Stimulated activated CD8-positive, alpha-beta memory T cell treated with anti-CD3 and anti-CD28 coated beads, Interleukin-15, amount 100 ng/mL, for 4 hours (primary cell): Measurements from ENCODE around the gene F12.

Experiments used
- DNase-seq, 2 donors: peaks; one replicate each; pipeline ENCODE4 v3.0.0-alpha.2; 2020; ENCODE audit warnings: low read depth in 2 of 2

F12 gene

DNA sequence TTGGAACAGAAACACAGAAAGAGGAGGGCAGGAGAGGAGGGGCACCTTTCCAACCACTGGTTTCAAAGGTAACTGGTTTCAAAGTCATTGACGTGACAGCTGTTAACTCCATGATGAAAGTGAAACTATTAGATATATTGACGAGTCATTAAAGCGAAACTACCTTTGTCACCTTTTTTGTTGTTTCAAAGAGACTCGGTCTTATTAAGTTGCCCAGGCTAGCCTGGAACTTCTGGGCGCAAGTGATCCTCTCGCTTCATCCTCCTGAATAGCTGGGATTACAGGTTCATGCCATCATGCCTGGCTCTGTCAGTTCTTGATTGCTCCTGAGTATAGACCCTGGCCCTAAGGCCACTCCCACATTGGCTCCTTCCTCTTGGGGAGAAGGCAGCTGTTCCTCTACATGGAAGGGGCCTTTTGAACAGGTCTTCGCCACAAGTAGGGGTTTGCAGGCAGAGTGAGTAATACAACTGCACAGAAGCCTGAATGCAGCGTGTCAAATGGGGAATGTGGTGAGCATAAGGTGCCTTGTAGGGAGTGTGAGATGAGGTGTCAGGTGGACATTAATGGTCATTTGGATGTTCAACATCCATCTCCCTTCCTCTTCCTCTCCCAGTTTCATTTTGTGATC lies 3.4 kb upstream of the F12 start:
- DNase-seq: no peak

DNA sequence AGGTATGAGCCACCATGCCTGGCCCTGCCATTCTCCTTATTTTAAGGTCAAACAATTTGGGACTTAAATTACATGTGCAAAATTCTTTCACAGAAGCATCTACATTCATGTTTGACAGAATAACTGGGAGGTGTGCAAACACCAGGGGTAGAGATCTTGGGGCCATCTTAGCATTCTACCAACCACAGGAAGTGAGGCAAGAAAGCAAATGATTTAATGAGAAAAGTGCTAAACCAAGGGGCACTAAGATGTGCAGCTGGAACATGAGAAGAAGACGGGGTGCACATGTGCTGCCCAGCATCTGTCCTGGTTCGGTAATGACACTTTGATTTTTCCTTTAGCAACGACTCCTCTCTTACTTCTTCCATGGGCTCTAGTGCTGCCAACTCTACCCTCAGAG lies 1.2 kb upstream of the F12 start:
- DNase-seq: no peak

DNA sequence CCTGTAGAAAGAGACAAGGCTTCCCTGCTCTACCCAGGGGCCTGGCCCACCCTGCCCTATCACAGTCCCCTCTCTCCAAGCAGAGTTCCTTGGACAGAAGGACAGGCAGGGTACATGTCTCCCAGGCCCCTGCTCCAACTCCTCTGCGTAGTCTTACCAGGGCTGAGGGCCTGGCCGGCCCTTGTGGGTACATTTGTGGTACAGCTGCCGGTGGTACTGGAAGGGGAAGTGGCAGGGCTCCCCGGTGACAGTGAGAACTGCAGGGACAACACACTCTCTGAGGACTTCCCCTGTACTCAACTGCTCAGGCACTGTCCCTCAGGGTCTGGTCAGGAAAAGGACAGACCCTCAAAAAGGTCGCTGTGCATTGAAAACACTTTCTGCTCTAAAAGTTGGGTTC lies 3.6 kb downstream of the F12 start:
- DNase-seq: no peak

DNA sequence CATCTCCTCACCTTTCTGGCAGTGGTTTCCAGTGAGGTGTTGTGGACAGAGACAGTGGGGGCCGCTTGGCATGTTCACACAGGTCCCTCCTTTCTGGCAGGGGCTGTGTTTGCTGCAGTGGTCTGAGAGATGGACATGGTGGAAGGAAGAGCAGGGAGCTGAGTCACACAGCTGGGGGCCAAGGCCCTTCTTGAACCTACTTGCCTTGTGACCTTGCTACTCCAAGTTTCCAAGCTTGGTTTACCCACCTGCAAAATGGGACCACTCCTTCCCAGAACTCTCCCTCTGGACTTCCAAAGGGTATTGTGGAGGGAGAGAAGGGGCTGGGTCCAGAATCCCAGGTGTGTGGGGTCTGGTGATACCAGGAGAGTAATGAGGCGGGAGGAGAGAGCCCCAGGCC lies 4.1 kb downstream of the F12 start:
- DNase-seq: no peak

DNA sequence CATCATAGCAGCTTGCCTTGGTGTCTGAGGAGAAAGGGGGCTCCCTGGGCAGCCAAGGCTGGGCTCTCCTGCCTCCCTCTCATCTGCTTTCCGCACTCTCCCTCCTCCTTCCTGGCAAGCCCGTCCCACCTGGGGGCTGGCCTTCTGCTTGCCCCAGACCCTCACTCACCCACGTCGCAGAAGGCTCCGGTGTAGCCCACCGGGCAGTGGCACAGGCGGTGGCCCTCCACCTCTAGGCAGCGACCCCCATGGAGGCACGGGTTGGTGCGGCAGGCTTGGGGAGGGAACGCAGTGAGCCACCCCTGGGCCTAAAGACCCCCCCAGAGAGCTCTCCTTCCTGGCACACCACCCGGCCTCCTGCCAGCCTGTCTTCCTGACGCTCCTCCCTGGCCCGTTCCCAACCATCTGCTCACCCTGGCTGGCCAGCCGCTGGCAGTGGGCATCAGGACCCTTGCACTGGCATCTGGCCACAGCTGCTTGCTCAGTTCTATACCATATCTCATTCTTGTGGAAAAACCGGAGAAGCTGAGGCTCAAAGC lies 4.7 kb downstream of the F12 start:
- DNase-seq: no peak

DNA sequence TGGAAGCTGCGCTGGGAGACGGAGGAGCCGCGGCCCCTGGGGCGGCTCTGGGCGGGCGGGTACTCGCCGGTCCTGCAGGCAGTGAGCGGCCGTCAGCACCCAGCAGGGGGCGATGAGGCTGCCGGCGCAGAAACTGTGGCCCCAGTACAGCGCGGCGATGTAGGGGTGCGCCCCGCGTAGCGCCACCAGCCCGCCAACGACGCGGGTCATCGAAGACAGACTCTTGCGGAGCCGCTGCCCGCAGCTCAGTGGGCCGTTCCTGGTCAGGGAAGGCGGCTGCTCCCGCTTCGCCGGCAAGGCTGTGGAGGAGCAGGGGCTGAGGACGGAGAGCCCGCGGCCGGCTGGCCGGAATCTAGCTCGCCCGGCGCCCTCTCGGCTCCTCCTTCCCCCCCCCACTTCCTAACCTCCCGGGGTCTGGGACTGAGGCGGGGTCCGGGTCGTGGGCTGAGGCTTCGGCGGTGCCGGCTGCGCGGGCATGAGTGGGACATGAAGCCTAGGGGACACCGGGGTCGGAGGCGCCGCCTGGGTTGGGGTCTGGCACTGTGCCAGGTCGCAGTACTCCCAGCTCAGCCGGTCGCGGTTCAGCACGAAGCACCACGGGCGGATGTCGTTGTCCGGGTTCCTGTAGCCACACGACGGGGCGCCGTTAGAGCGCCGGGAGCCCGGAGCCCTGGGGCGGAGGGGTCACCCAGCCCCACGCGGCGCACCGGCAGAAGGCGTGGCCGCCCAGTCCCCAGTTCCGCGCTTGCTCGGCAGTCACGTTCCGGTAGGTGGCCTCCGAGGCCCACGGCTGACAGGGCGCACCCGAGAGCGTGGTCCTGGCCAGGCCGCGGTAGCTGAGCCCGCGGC lies 5.3 kb downstream of the F12 start:
- DNase-seq: peak; percentile 73 to 76

DNA sequence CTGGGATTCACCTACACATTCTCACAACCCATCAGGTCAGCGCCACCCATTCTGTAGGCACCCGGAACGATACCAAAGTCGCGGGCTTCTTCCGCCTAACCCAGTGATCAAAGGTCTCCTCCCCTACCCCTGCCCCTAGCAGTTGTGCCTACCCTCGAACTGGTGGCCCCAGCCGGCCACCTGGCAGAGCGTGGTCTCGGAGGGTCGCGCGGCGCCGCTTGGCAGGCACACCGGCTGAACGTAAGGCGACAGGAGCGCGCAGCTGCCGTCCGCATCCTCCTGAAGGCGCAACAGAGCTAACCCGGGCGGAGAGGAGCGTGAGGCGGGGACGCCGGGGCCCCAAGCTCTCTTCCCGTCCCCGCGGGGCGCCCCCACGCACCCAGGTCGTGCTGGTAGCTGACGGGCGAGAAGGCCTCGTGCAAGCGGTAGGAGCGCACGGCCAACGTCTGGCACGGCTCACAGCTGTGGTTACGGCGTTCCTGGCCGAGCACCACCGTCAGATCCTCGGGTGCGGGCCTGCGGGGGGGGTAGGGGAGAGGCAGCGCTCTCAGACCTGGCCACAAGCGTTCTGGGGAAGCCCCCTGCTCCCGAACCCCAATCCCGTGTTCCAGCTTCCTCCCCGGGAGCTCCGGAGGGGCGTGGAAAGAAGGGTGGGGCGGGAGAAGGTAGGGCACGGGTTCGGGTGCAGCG lies 6.1 kb downstream of the F12 start:
- DNase-seq: no peak

DNA sequence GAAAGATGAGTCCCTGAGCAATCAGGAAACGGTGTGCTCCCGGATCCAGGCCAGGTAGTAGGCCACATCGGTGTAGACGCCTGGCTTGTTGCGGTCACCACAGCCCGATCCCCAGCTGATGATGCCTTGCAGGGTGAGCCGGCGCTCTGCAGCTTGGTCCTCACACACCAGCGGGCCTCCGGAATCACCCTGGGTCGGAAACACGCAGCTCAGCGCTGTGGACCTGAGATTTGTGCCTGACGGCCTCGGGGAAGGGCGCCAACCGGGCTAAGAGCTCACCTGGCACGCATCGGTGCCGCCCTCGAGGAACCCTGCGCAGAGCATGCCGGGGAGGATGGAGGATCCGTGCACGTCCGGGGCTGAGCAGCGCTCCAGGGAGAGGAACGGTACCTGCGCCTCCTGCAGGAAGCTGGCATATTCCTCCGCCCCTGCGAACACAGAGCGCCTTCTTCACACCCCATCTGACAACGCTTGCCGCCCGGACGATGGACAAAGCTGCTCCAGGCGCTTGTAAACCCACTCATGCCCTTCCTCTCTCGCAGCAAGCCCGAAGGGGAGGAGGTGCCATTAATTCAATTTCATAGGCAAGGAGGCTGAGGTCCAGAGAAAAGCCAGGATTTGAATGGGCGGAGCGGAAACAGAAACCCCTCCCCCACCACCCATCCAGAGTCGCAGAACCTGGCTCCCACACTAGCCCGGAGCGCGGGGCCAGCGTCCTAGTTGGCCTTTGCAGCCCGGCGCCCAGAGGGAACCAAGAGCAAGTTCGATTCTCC lies 6.9 kb downstream of the F12 start:
- peak in 1 of 2 donors; percentile 44 for DNase-seq

DNA sequence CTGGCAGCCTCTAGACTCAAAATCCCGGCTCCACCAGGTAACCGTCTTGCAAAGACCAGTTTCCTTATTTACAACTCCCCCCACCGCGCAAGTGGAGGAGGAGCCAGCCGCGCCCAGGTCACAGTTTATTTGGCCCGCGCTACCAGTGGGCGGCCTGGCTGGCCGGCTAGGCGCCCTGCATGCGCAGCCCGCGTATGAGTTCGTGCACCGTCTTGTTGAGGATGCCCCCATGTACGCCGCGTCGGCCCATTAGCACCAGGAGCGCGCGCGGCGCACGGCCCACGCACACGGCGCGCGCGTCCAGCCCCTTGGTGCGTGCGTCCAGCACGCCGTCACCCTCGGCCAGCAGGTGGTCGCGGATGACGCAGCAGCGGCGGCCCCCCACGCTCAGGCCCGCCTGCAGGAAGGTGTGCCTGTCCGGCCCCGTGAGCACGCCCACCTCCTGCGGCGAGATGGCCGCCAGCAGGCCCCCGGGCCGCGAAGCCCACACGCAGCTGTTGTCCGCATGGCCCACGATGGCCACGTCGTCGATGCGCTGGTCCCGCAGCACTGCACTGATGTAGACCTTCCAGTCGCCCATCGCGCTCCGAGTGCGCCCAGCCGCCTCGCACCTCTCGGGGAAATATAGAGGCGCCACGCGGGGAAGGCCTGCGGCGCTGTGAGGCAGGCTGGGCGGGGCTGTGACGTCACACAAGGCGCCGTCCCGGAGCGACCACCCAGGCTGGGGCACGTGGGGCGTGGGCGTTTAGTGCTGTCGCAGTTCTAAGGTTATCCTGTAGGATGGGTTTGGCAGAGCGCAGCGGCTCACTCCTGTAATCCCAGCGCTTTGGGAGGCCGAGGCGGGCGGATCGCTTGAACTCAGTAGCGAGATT lies 9.1 kb downstream of the F12 start, which contains the start of gene PFN3:
Gene PFN3 (minus strand): TSS at position 665 of the 872 bp plus-strand sequence. CDS start 85 bp downstream, at position 580.
- DNase-seq: no peak

DNA sequence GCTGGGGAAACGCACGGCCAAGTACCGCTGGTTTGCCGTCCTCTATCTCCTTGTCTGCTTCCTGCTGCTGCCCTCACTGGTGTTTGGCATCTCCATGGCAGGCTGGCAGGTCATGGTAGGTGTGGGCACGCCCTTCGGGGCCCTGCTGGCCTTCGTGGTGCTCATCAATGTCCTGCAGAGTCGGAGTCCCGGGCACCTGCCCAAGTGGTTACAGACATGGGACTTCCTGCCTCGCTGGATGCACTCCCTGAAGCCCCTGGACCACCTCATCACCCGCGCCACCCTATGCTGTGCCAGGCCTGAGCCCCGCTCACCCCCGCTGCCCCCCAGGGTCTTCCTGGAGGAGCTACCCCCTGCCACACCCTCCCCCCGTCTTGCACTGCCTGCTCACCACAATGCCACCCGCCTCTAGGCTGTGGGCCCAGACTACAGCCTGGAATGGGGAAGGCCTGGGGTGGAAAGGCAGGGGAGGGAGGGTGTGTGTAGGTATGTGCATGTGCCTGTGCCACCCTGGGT lies 11.4 kb downstream of the F12 start:
- no peak for DNase-seq

DNA sequence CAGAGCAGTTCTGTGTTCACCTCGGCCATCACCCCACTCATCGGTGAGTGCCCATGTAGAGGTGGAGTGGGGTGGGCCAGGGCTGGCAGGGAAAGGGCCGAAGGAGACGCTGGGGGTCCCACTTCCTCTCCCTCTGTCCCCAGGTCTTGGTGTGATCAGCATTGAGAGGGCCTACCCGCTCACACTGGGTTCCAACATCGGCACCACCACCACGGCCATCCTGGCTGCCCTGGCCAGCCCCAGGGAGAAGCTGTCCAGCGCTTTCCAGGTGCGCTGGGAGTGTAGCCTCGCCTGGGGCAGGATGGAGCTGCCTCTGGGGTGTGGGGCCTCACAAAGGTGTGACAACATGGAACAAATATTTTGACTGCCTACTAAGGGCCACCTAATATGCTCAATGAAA lies 12.6 kb downstream of the F12 start:
- DNase-seq: no peak

DNA sequence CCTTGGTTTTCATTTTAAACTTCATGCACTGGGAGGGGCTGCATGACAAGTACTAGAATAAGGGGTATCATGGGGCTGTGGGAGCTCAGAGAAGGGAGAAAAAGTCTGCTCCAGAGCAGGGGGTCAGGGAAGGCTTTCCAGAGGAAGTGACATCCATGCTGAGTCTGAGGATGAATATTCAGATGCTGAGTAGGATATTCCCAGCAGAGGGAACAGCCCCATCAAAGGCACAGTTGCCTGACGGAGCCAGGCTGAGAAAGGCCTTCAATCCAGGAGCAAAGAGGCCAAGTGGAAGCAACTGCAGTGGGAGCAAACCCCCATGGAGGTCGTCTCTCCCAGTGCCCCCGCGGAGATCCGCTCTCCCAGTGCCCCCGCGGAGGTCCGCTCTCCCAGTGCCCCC lies 13.3 kb downstream of the F12 start:
- DNase-seq: no peak

DNA sequence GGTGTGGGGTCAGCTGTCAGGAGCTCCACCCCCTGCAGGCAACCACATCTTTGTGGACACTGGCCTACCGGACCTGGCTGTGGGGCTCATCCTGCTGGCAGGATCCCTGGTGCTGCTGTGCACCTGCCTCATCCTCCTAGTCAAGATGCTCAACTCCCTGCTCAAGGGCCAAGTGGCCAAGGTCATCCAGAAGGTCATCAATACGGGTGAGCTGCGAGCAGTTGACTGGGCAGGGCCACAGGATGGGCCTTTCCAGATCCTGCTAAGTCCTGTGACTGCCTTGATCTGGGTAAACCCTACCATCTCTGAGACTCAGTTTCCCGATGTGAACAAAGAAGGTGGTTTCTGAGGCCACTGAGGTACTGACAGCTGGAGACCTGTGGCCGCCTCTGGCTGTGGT lies 15.4 kb downstream of the F12 start:
- DNase-seq: no peak

DNA sequence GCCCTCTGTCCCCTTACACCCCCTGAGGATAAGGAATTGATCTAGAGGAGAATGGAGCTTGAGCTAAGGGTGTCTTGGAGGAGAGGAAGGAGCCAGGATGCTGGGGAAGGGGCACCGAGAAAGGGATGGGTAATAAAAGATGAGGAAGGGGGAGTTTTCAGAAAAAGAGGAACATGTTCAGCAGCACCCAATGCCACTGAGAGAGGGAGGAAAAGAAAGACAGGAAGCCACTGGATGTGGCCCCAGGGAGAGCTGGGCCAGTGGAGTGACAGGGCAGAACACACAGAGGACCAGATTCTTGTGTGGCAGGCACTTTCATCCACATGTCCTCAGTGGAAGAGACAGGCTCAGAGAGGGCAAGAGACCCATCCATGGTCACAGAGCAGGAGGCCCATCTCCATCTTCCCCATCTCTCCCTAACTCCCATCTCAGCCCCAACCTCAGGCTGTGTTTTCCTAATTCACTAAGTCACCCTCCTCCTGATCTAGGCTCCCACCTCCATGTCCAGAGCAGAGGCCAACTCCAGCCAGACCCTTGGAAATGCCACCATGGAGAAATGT lies 16.1 kb downstream of the F12 start:
- DNase-seq: no peak

DNA sequence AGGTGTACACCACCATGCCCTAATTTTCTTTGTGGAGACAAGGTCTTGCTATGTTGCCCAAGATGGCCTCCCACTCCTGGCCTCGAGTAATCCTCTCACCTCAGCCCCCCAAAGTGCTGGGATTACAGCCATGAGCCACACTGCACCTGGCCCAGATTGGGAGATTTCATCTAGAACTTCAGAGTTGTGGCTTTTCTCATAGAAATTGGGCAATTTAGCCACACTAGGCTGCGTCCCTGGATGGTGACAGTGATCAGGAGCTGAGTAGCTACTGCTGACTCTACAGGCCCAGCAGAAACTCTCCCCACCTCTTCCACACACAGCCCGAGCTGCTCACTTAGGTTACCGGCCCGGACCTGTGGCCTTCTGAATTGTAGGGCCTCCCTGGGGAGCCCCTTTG lies 16.6 kb downstream of the F12 start:
- DNase-seq: no peak

DNA sequence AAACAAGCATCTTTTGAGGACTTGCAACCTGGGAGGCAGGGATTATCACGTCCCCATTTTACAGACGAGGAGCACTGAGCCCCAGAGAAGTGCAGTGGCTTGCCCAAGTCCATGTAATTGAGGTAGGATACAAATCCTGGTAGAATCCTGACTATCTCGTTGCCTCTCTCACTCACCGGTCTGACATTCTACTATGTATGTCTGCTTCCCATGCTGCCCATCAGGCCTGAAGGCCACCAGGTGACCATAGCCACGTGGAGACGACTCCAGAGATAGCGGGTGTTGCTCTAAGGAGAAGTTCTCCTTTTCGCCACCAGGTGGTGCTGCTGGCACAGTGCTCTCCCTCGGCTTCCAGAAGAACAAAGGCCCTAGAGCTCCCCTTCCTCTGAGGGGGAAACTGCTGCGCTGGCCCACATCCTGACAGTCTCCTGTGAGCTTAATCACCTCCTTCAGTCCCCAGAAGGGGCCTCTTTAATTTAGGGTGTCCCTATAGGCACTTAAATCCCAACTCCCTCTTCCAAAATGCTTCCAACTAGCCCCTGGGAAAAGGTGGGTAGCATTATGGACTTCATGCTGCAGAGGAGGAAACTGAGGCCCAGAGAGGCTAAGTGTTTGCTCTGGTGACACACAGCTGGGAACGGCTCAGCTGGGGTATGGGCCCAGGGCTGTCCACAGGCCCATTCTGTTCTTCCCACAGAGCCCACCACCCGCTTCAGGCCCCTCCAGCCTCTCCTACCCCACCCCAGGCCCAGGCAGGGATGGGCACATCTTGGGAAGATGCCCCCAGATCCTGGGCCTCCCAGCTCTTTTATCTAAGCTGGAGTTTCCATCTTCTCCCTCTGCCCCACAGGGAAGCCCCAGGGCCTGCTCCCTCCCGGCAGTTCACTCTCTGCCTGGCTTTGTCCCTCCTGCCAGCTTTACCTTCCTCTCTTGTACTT lies 18.7 kb downstream of the F12 start:
- DNase-seq: peak; percentile 60 to 72

DNA sequence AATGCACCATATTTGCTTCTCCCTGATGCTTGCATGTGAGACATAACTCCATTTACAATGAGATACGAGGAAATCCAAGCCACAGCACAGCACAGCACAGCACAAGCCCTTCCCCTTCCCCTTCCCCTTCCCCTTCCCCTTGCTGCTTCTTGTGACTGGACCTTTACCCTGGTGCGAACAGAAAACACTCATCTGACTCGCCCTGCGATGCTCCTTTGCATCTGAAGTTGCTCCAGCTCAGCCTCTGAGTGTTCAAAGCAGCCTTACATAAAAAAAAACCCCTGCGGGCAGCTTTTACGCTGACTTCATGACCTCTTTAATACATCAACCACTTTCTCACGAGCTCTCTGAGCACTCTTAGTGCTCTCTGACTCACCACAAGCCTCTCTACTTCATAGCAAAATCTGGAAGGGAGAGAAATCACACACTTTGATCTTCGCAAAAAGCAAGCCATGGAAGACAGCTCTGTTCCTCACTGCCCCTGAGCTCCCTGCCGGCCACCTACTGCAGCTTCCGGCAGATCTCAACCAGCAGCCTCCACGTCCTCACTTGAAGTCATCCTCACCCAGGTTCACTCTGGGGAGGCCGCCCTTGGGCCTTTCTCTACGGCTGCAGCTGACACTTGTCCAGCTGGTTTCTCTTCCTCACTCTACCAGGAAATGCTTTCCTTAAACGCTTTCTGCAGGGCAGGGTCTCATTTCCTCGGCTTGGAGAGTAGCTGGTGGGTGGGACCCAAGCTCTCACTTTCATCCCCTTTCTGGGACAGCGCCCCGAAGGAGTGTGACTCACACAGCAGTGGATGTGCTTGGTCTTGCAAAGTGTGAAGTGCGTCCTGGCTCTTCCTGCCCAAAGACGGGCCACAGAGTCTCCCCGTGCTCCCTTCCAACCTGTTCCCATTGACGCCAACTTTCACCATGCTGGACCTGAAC lies 19.9 kb downstream of the F12 start:
- DNase-seq: peak in 1 of 2 donors; percentile 33

DNA sequence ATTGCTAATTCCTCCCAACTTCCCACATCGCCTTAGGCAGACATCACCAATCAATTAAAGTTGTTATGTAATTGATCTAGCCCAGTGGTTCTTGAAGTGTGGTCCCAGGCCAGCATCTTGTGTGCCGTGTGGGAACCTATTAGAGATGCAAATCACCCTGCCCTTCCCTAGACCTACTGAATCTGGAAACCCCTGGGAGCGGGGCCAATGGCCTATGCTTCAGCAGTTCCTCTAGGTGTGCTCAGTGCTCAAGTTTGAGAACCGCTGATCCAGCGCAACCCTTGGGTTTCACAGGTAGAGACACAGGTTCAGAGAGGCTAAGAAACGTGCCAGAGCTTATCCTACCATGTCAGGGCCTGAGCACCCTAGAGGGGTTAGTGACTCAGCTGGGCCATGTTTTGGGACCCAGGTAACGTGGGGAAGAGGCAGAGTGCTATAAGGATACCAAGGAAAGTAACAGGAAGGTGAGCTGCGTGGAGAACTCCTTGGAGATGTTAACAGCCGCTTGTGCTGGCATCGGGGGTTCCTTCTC lies 20.8 kb downstream of the F12 start:
- no peak for DNase-seq
